Panc1 (cell line): Measurements from ENCODE around the gene SH3TC1.

Experiments
- CTCF ChIP-seq: fragments of 450-650 bp; IDR thresholded peaks from 2 replicates; pipeline ENCODE4 v1.5.1; 2017; ENCODE audit warnings: mild to moderate bottlenecking
- POLR2AphosphoS5 ChIP-seq: IDR thresholded peaks from 2 replicates; pipeline ENCODE4 v1.6.1; 2012; ENCODE audit warnings: mild to moderate bottlenecking, low read depth, low read length, moderate library complexity
- SIN3A ChIP-seq: IDR thresholded peaks from 2 replicates; pipeline ENCODE4 v1.6.1; 2012; ENCODE audit warnings: low read depth, mild to moderate bottlenecking, low read length, moderate library complexity, borderline replicate concordance; ENCODE audit not compliant: insufficient read depth
- TCF7L2 ChIP-seq: IDR thresholded peaks from 2 replicates; pipeline ENCODE4 v1.6.1; 2011; ENCODE audit warnings: mild to moderate bottlenecking, low read depth, low read length, inconsistent platforms

- TF ChIP-seq POLR2AphosphoS5: no peak
- TF ChIP-seq SIN3A: no peak
- no peak for TF ChIP-seq CTCF
- TF ChIP-seq TCF7L2: no peak
Observed at GRCh38 chr4:8195431-8195830, 3.7 kb upstream of the SH3TC1 start.
